AG20443 (cell line): Measurements from ENCODE around the gene PLK3.
A peak's percentile ranks its signal among the peaks of the same experiment; 100 is the strongest.
"Not testable (repeated sequence)": the region's sequence is repeated elsewhere in the genome, so short reads cannot be mapped to it uniquely, and the experiment has no call there.

Experiments
- DNase-seq: peaks from one replicate; pipeline ENCODE4 v3.0.0; 2012; ENCODE audit warnings: low spot score, mixed read lengths

PLK3 gene

GRCh38 chr1:44799770-44800584 lies at the start of gene PLK3:
Gene PLK3 (plus strand): TSS chr1:44800377. CDS start chr1:44800464, 87 bp downstream.
- DNase-seq: peak; percentile 97

- no peak for DNase-seq
Measured at GRCh38 chr1:44757420-44757819, 42.8 kb upstream of the PLK3 start.

- DNase-seq: no peak
Measured at GRCh38 chr1:44759077-44759476, 41.1 kb upstream of the PLK3 start.

GRCh38 chr1:44760876-44761275 lies 39.3 kb upstream of the PLK3 start:
- DNase-seq: no peak

- not testable (repeated sequence) for DNase-seq
Measured at GRCh38 chr1:44766421-44766820, 33.8 kb upstream of the PLK3 start.

GRCh38 chr1:44775078-44775929 lies 24.9 kb upstream of the PLK3 start, which contains the start of gene RPS8:
Gene RPS8 (plus strand): TSS chr1:44775540. CDS start chr1:44775597, 57 bp downstream.
- DNase-seq: peak; percentile 91

GRCh38 chr1:44775930-44776729 lies 24.0 kb upstream of the PLK3 start:
- DNase-seq: peak; percentile 20

- no peak for DNase-seq
Measured at GRCh38 chr1:44776730-44777068, 23.5 kb upstream of the PLK3 start.

- DNase-seq: no peak
Measured at GRCh38 chr1:44777547-44777946, 22.6 kb upstream of the PLK3 start.

- DNase-seq: no peak
Measured at GRCh38 chr1:44777969-44778635, 22.1 kb upstream of the PLK3 start.

GRCh38 chr1:44778705-44779576 lies 21.2 kb upstream of the PLK3 start:
- no peak for DNase-seq

- no peak for DNase-seq
Measured at GRCh38 chr1:44780583-44781121, 19.5 kb upstream of the PLK3 start.

GRCh38 chr1:44783697-44784093 lies 16.5 kb upstream of the PLK3 start:
- DNase-seq: no peak

GRCh38 chr1:44784094-44785028 lies 15.8 kb upstream of the PLK3 start:
- peak; percentile 33 for DNase-seq

GRCh38 chr1:44785029-44785380 lies 15.2 kb upstream of the PLK3 start:
- DNase-seq: no peak

GRCh38 chr1:44785501-44786137 lies 14.6 kb upstream of the PLK3 start:
- no peak for DNase-seq

GRCh38 chr1:44786138-44786840 lies 13.9 kb upstream of the PLK3 start:
- peak; percentile 76 for DNase-seq

- no peak for DNase-seq
Measured at GRCh38 chr1:44786841-44787426, 13.2 kb upstream of the PLK3 start.
